Thymus (tissue), 11 donors: ENCODE data around the gene PVALB. TPM values are rescaled to one million over a fixed set of nuclear protein-coding genes. Genes with fewer than 3 reads are reported as not detected.

Experiments
- DNase-seq, 9 donors: peaks; one replicate each; pipeline ENCODE4 v3.0.0-alpha.2; 2013; ENCODE audit warnings: low spot score in 9 of 9, low read depth in 6 of 9, missing footprints in 1 of 9
- H3K27ac ChIP-seq, 2 donors: one replicate each; pipeline ENCODE4 v1.5.1; 2013; ENCODE audit warnings: control low read depth in 1 of 2, low read depth in 1 of 2, low read length in 1 of 2, mild to moderate bottlenecking in 1 of 2, moderate library complexity in 1 of 2
- H3K27me3 ChIP-seq, 2 donors: one replicate each; pipeline ENCODE4 v1.5.1; 2013; ENCODE audit warnings: low read length in 1 of 2; ENCODE audit not compliant: control insufficient read depth in 2 of 2, insufficient read depth in 1 of 2
- H3K36me3 ChIP-seq, 2 donors: one replicate each; pipeline ENCODE4 v1.5.1; 2013; ENCODE audit warnings: low read length in 1 of 2, mild to moderate bottlenecking in 1 of 2, moderate library complexity in 1 of 2; ENCODE audit not compliant: control insufficient read depth in 2 of 2, insufficient read depth in 2 of 2
- H3K4me1 ChIP-seq, 2 donors: one replicate each; pipeline ENCODE4 v1.5.1; 2013; ENCODE audit warnings: low read length in 2 of 2; ENCODE audit not compliant: control insufficient read depth in 2 of 2, insufficient read depth in 2 of 2
- H3K4me3 ChIP-seq, 2 donors: one replicate each; pipeline ENCODE4 v1.5.1; 2013; ENCODE audit warnings: low read length in 2 of 2, control low read depth in 1 of 2, mild to moderate bottlenecking in 1 of 2
- H3K9me3 ChIP-seq, 2 donors: one replicate each; pipeline ENCODE4 v1.5.1; 2013; ENCODE audit warnings: low read length in 1 of 2, mild to moderate bottlenecking in 1 of 2; ENCODE audit not compliant: control insufficient read depth in 2 of 2, insufficient read depth in 1 of 2
- WGBS: extraction: QIAGEN DNeasy Blood & Tissue Kit; methylation state at CpG from one replicate; pipeline ENCODE4 v1.1.7; 2013; 5-methylcytosine and 5-hydroxymethylcytosine counted together
- polyA plus RNA-seq: library from polyadenylated mRNA; stranded (reverse); fragments of 200-250 nt; gene quantifications from one replicate; pipeline ENCODE4 v1.2.3, GENCODE V29; 2013
- total RNA-seq: library from RNA; stranded (reverse); fragments of 120-200 nt; gene quantifications from one replicate; pipeline ENCODE4 v1.2.4, GENCODE V29; 2013
- donor health status: healthy.

Gene PVALB
- total and polyA plus RNA-seq, 2 donors, result 0.47 to 2.2 TPM

GRCh38 chr22:36860438-36860820 lies 43.6 kb upstream of the PVALB start:
- Histone ChIP-seq H3K4me1 (peaks cover 0 to 27% of the 10 kb centered on the region in 2 donors), H3K27ac (no peak overlapping the region), H3K9me3 (no peaks in the 10 kb centered on the region), H3K4me3 (no peak overlapping the region), H3K27me3 (peaks cover 4 to 6% of the 10 kb centered on the region in 2 donors), H3K36me3 (no peaks in the 10 kb centered on the region)
- 100% methylated on average over 2 of the region's 2 CpGs for WGBS
- no peak for DNase-seq

- peaks cover 4 to 6% of the 10 kb centered on the region in 2 donors for H3K27me3 ChIP-seq
- no peak for DNase-seq
- WGBS, result 96% methylated on average over 6 of the region's 6 CpGs
- peaks cover 0 to 27% of the 10 kb centered on the region in 2 donors for H3K4me1 ChIP-seq
- peak overlapping the region in 1 of 2 donors; percentile 9 for H3K27ac ChIP-seq
- H3K36me3 ChIP-seq, result no peaks in the 10 kb centered on the region
- H3K4me3 ChIP-seq, result no peak overlapping the region
- no peaks in the 10 kb centered on the region for H3K9me3 ChIP-seq
These were observed 43.2 kb upstream of the PVALB start for GRCh38 chr22:36860017-36860416.

- Histone ChIP-seq H3K27ac (no peak overlapping the region), H3K4me3 (no peak overlapping the region), H3K4me1 (peaks cover 0 to 27% of the 10 kb centered on the region in 2 donors), H3K9me3 (no peaks in the 10 kb centered on the region), H3K36me3 (no peaks in the 10 kb centered on the region), H3K27me3 (peaks cover 4 to 6% of the 10 kb centered on the region in 2 donors)
- no peak for DNase-seq
- WGBS, result 98% methylated on average over 2 of the region's 2 CpGs
These were observed 42.1 kb upstream of the PVALB start for GRCh38 chr22:36858966-36859365.

- no peaks in the 10 kb centered on the region for H3K36me3 ChIP-seq
- no peak overlapping the region for H3K27ac ChIP-seq
- no peak overlapping the region for H3K4me3 ChIP-seq
- DNase-seq, result no peak
- peaks cover 2 to 33% of the 10 kb centered on the region in 2 donors for H3K4me1 ChIP-seq
- WGBS, result 95% methylated on average over 9 of the region's 9 CpGs
- H3K9me3 ChIP-seq, result peaks cover 0 to 6% of the 10 kb centered on the region in 2 donors
- peaks cover 4 to 6% of the 10 kb centered on the region in 2 donors for H3K27me3 ChIP-seq
These were observed 41.3 kb upstream of the PVALB start for GRCh38 chr22:36858156-36858555.

- Histone ChIP-seq H3K4me3 (no peak overlapping the region), H3K27ac (no peak overlapping the region), H3K27me3 (peaks cover 4 to 6% of the 10 kb centered on the region in 2 donors), H3K4me1 (peaks cover 2 to 28% of the 10 kb centered on the region in 2 donors), H3K9me3 (peaks cover 0 to 13% of the 10 kb centered on the region in 2 donors), H3K36me3 (no peaks in the 10 kb centered on the region)
- 76% methylated on average over 8 of the region's 8 CpGs for whole genome bisulfite sequencing
- no peak for DNase-seq
These were observed 39.9 kb upstream of the PVALB start for GRCh38 chr22:36856792-36857135.

- H3K4me1 ChIP-seq, result peaks cover 2 to 23% of the 10 kb centered on the region in 2 donors
- WGBS, result 13% methylated on average over 30 of the region's 30 CpGs
- H3K27me3 ChIP-seq, result peaks cover 4 to 6% of the 10 kb centered on the region in 2 donors
- H3K27ac ChIP-seq, result no peak overlapping the region
- no peaks in the 10 kb centered on the region for H3K36me3 ChIP-seq
- no peak overlapping the region for H3K4me3 ChIP-seq
- peaks cover 0 to 13% of the 10 kb centered on the region in 2 donors for H3K9me3 ChIP-seq
- peak; percentile 58 to 94 (median 81) for DNase-seq
These were observed 39.4 kb upstream of the PVALB start for GRCh38 chr22:36856121-36856791.

GRCh38 chr22:36855478-36855877 lies 38.6 kb upstream of the PVALB start:
- H3K27ac ChIP-seq, result no peak overlapping the region
- H3K9me3 ChIP-seq, result peaks cover 0 to 13% of the 10 kb centered on the region in 2 donors
- H3K4me3 ChIP-seq, result no peak overlapping the region
- H3K4me1 ChIP-seq, result peaks cover 2 to 16% of the 10 kb centered on the region in 2 donors
- no peaks in the 10 kb centered on the region for H3K36me3 ChIP-seq
- no peak for DNase-seq
- 99% methylated on average over 3 of the region's 3 CpGs for WGBS
- H3K27me3 ChIP-seq, result peaks cover 4 to 11% of the 10 kb centered on the region in 2 donors

- peaks cover 0 to 13% of the 10 kb centered on the region in 2 donors for H3K9me3 ChIP-seq
- H3K4me3 ChIP-seq, result peak overlapping the region in 1 of 2 donors; percentile 8
- H3K27ac ChIP-seq, result peak overlapping the region in 1 of 2 donors; percentile 43
- no peaks in the 10 kb centered on the region for H3K36me3 ChIP-seq
- DNase-seq, result peak in 8 of 9 donors; percentile 27 to 85 (median 58)
- 42% methylated on average over 16 of the region's 16 CpGs for WGBS
- peaks cover 4 to 16% of the 10 kb centered on the region in 2 donors for H3K27me3 ChIP-seq
- peaks cover 2 to 12% of the 10 kb centered on the region in 2 donors for H3K4me1 ChIP-seq
These were observed 36.7 kb upstream of the PVALB start for GRCh38 chr22:36853407-36854099.
